GM10248 (cell line): ENCODE data around the gene TRIM26.

ENCODE experiments used
- CTCF ChIA-PET: fragments of 300-600 bp; sonication (Branson Sonifier 250); formaldehyde crosslinking; extraction: SDS; loops from one replicate; lab custom pipeline; 2021; ENCODE audit warnings: antibody characterized with exemption; lab: Yijun Ruan, JAX
- POLR2A ChIA-PET: fragments of 350-650 bp; sonication (Branson Sonifier 250); formaldehyde crosslinking; extraction: SDS; loops from one replicate; lab custom pipeline; 2020; ENCODE audit warnings: antibody characterized with exemption; lab: Yijun Ruan, JAX
- DNase-seq: peaks from one replicate; pipeline ENCODE4 v3.0.0; 2012; ENCODE audit errors: extremely low spot score
- CTCF ChIP-seq: IDR thresholded peaks from 2 replicates; pipeline ENCODE4 v1.5.1; 2012; ENCODE audit warnings: mild to moderate bottlenecking, low read depth; ENCODE audit errors: extremely low read depth, missing control alignments, control extremely low read depth

TRIM26 gene

GRCh38 chr6:30164714-30165113 lies 48.5 kb downstream of the TRIM26 start:
- no peak for TF ChIP-seq CTCF
- ChIA-PET POLR2A (no interaction called here), CTCF (interaction anchor here (1.2 kb wide), 1 partner anchor 34 kb away, joined by 6 read pairs; no protein-coding TSS in a partner anchor)
- DNase-seq, result no peak

GRCh38 chr6:30163918-30164654 lies 49.1 kb downstream of the TRIM26 start:
- no peak for DNase-seq
- POLR2A ChIA-PET, result no interaction called here
- TF ChIP-seq CTCF, result no peak
- CTCF ChIA-PET, result interaction anchor here (1.2 kb wide), 1 partner anchor 33 kb away, joined by 6 read pairs; no protein-coding TSS in a partner anchor

- peak; percentile 56 for DNase-seq
- POLR2A ChIA-PET, result no interaction called here
- TF ChIP-seq CTCF, result no peak
- CTCF ChIA-PET, result interaction anchor here (1.2 kb wide), 2 partner anchors 32 to 61 kb away, joined by 3 to 6 read pairs; no protein-coding TSS in a partner anchor
These were observed 49.9 kb downstream of the TRIM26 start, which contains the start of gene TRIM15 for GRCh38 chr6:30163090-30163917. Gene TRIM15 (plus strand): TSS chr6:30163546. CDS start chr6:30163685, 139 bp downstream.

- TF ChIP-seq CTCF, result no peak
- ChIA-PET CTCF (interaction anchor here (1.2 kb wide), 1 partner anchor 60 kb away, joined by 3 read pairs; no protein-coding TSS in a partner anchor), POLR2A (no interaction called here)
- DNase-seq, result no peak
These were observed 50.7 kb downstream of the TRIM26 start for GRCh38 chr6:30162265-30163089.

- no peak for DNase-seq
- no peak for TF ChIP-seq CTCF
- ChIA-PET POLR2A (no interaction called here), CTCF (no interaction called here)
These were observed 52.2 kb downstream of the TRIM26 start, which contains the start of gene TRIM10 for GRCh38 chr6:30160785-30161531. Gene TRIM10 (minus strand): TSS chr6:30161211. CDS start chr6:30160858, 353 bp downstream.
